KMS-11 (cell line): Measurements from ENCODE around the gene LRRC8B.

Source experiments
- H2AFZ ChIP-seq: fragments of 200-600 bp; sonication (generic); 2 replicates; pipeline ENCODE4 v1.6.1; 2016; ENCODE audit warnings: antibody characterized with exemption, mixed run types, low read depth
- H3K27ac ChIP-seq: fragments of 200-600 bp; sonication (generic); 2 replicates; pipeline ENCODE4 v1.6.1; 2016; ENCODE audit warnings: mild to moderate bottlenecking, mixed run types
- H3K27me3 ChIP-seq: fragments of 200-600 bp; sonication (generic); 2 replicates; pipeline ENCODE4 v1.6.1; 2017; ENCODE audit warnings: mild to moderate bottlenecking, low read depth, mixed run types, moderate library complexity; ENCODE audit not compliant: insufficient read depth
- H3K36me3 ChIP-seq: fragments of 200-600 bp; sonication (generic); 2 replicates; pipeline ENCODE4 v1.6.1; 2017; ENCODE audit warnings: mild to moderate bottlenecking, mixed run types; ENCODE audit not compliant: insufficient read depth
- H3K4me1 ChIP-seq: fragments of 200-600 bp; sonication (generic); 2 replicates; pipeline ENCODE4 v1.6.1; 2016; ENCODE audit warnings: mild to moderate bottlenecking, low read depth, mixed run types; ENCODE audit not compliant: poor library complexity, severe bottlenecking
- H3K4me2 ChIP-seq: fragments of 200-600 bp; sonication (generic); 2 replicates; pipeline ENCODE4 v1.7.0; 2016; ENCODE audit warnings: mild to moderate bottlenecking, mixed run types
- H3K4me3 ChIP-seq: fragments of 200-600 bp; sonication (generic); IDR thresholded peaks from 2 replicates; pipeline ENCODE4 v1.6.1; 2017; ENCODE audit warnings: low read depth, low read length, mixed read lengths; ENCODE audit not compliant: insufficient read depth
- H3K79me2 ChIP-seq: fragments of 200-600 bp; sonication (generic); 2 replicates; pipeline ENCODE4 v1.6.1; 2016; ENCODE audit warnings: low read depth, mixed run types; ENCODE audit not compliant: insufficient read depth
- H3K9ac ChIP-seq: fragments of 200-600 bp; sonication (generic); 2 replicates; pipeline ENCODE4 v1.6.1; 2016; ENCODE audit warnings: mild to moderate bottlenecking, mixed run types
- H4K20me1 ChIP-seq: fragments of 200-600 bp; sonication (generic); 2 replicates; pipeline ENCODE4 v1.6.1; 2016; ENCODE audit warnings: mild to moderate bottlenecking, mixed run types; ENCODE audit not compliant: insufficient read depth
- CTCF ChIP-seq: fragments of 200-600 bp; sonication (generic); conservative IDR thresholded peaks from 2 replicates; pipeline ENCODE4 v1.6.1; 2017; ENCODE audit warnings: low read depth, mild to moderate bottlenecking, antibody characterized with exemption, low read length, moderate library complexity, mixed read lengths

LRRC8B gene

GRCh38 chr1:89573410-89573809 is 48.8 kb downstream of the LRRC8B start:
- H3K27ac ChIP-seq = no peak overlapping the region
- no peak overlapping the region for H3K9ac ChIP-seq
- H3K4me3 ChIP-seq = no peak overlapping the region
- H3K27me3 ChIP-seq = no peaks in the 10 kb centered on the region
- no peak overlapping the region for H3K4me2 ChIP-seq
- H3K36me3 ChIP-seq = no peaks in the 10 kb centered on the region
- H3K4me1 ChIP-seq = no peaks in the 10 kb centered on the region
- H3K79me2 ChIP-seq = no peaks in the 10 kb centered on the region
- TF ChIP-seq CTCF = no peak
- H2AFZ ChIP-seq = no peak overlapping the region
- H4K20me1 ChIP-seq = no peaks in the 10 kb centered on the region

GRCh38 chr1:89574621-89575020 is 50.0 kb downstream of the LRRC8B start:
- Histone ChIP-seq H3K4me3 (no peak overlapping the region), H2AFZ (no peak overlapping the region), H3K27me3 (no peaks in the 10 kb centered on the region), H3K9ac (no peak overlapping the region), H3K27ac (no peak overlapping the region), H3K36me3 (no peaks in the 10 kb centered on the region), H4K20me1 (no peaks in the 10 kb centered on the region), H3K79me2 (no peaks in the 10 kb centered on the region), H3K4me2 (no peak overlapping the region), H3K4me1 (no peaks in the 10 kb centered on the region)
- TF ChIP-seq CTCF = no peak

- no peaks in the 10 kb centered on the region for H4K20me1 ChIP-seq
- no peak overlapping the region for H2AFZ ChIP-seq
- no peak overlapping the region for H3K9ac ChIP-seq
- no peaks in the 10 kb centered on the region for H3K79me2 ChIP-seq
- H3K4me3 ChIP-seq = no peak overlapping the region
- no peaks in the 10 kb centered on the region for H3K27me3 ChIP-seq
- no peak overlapping the region for H3K27ac ChIP-seq
- no peak for TF ChIP-seq CTCF
- H3K4me2 ChIP-seq = no peak overlapping the region
- no peaks in the 10 kb centered on the region for H3K4me1 ChIP-seq
- no peaks in the 10 kb centered on the region for H3K36me3 ChIP-seq
These were observed 50.6 kb downstream of the LRRC8B start for GRCh38 chr1:89575207-89575606.

GRCh38 chr1:89576013-89576412 is 51.4 kb downstream of the LRRC8B start:
- TF ChIP-seq CTCF = no peak
- Histone ChIP-seq H3K4me1 (no peaks in the 10 kb centered on the region), H3K4me2 (no peak overlapping the region), H2AFZ (no peak overlapping the region), H3K27ac (no peak overlapping the region), H3K4me3 (no peak overlapping the region), H3K9ac (no peak overlapping the region), H3K36me3 (no peaks in the 10 kb centered on the region), H4K20me1 (no peaks in the 10 kb centered on the region), H3K79me2 (no peaks in the 10 kb centered on the region), H3K27me3 (no peaks in the 10 kb centered on the region)

- Histone ChIP-seq H4K20me1 (no peaks in the 10 kb centered on the region), H3K79me2 (no peaks in the 10 kb centered on the region), H3K27me3 (no peaks in the 10 kb centered on the region), H3K9ac (no peak overlapping the region), H3K4me3 (no peak overlapping the region), H3K4me1 (peaks cover 9% of the 10 kb centered on the region), H3K36me3 (no peaks in the 10 kb centered on the region), H3K27ac (no peak overlapping the region), H2AFZ (no peak overlapping the region), H3K4me2 (no peak overlapping the region)
- TF ChIP-seq CTCF = no peak
These were observed 53.5 kb downstream of the LRRC8B start for GRCh38 chr1:89578151-89578550.
